NCI-H2107 (cell line): Measurements from ENCODE around the gene MYO1D.
A peak's percentile ranks its signal among the peaks of the same experiment; 100 is the strongest.

Source experiments
- DNase-seq: peaks from one replicate; lab custom pipeline; 2025; lab: John Stamatoyannopoulos, UW

Gene MYO1D

DNA sequence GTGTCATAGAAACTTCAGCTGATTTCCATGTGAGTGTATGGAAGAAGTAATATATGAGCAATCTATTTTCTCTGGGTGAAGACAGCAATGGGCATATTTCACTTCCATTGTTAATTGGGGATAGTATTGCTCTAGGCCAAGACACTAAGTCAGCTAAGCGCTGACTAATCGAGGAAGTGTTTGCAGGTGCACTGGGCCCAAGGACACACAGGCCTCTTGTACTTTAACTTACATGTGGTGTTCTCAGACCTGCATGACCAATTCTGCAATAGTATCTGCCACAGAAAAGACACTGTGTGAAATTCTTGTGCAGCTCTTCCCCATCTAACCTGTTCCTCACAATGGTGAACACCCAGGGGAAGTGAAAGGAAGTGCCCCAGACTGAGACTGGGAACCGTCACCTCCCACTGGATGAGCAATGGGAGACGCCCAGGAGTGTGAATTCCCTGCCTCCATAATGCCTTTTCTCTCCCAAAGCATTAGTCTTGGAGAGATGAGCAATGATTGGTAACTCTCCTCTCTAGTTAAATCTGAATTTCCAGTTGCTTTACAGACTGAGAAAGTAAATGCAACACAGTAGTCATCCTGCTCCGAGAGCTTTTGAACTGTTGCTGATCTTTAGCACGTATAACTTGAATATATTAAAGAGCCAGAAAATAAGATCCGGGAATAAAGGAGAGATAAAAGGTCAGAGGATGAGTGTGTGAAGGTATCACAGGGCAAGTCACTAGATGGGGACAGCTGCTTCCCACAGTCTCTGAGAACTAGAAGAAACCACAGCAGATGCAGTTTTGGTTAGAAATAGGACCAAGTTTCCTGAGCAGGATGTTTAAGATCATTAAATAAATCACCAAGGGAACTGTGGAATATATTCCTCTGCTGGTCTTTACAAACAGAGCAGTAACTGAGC lies 307.5 kb downstream of the MYO1D start:
- no peak for DNase-seq

DNA sequence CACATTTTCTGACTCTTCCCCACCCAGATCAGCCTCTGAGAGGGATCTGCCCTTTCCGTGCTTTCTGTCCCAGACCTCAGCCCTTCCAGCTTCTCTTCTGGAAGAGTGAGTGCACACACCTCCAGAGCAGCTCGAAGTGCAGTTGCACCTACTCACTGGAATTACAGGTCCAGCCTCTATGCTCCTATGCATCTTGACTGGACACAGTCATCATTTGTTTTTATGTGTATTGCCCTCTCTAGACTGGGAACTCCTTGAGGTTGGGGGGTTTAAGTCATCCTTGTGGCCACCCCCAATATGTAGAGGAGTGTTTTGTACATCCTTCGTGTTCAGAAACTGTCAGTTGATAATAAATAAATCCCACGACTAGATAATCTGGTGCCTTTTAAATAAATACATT lies 308.2 kb downstream of the MYO1D start:
- DNase-seq, result no peak

- DNase-seq, result no peak
Measured at GRCh38 chr17:32567511-32567910, 309.4 kb downstream of the MYO1D start.

DNA sequence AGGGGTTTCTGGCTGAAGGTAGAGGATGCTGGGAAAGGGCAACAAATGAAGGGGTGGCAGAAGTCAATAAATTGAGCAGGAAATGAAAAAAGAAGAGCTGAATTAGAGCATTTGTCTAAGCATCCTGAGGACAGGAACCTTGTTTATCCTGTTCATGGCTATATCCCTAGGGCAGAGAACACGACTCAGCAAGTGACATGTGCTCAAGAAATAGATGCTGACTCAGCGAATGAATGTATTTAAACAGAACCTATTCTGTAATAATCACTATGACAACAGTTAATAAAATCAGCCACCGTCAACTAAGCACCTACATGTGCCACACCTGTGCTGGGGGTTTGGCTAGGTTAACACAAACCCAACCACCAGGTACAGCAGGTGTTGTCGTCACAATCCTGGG lies 309.8 kb downstream of the MYO1D start:
- DNase-seq, result no peak

GRCh38 chr17:32566303-32566702 lies 310.6 kb downstream of the MYO1D start:
- no peak for DNase-seq

- no peak for DNase-seq
Measured at GRCh38 chr17:32565401-32565800, 311.5 kb downstream of the MYO1D start.

DNA sequence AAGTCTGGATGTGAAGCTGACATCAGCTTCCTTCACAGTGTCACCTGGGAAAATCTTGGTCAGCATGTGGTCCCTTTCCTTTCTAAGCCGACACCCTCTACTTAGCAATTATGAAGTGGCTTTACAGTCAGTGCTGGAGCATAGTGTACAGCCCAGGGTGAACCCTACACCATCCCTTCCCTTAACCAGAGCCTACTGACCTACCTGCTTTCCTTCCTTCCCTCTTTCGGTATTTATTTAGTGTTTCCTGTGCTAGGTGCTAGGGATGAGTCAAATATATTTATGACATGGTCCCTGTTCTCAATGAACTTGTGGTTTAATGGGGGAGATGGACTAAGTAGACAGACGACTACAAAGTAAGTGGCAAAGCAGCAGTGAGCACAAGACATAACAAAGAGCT lies 312.6 kb downstream of the MYO1D start:
- DNase-seq, result no peak

- DNase-seq, result no peak
Measured at GRCh38 chr17:32563583-32563982, 313.3 kb downstream of the MYO1D start.

DNA sequence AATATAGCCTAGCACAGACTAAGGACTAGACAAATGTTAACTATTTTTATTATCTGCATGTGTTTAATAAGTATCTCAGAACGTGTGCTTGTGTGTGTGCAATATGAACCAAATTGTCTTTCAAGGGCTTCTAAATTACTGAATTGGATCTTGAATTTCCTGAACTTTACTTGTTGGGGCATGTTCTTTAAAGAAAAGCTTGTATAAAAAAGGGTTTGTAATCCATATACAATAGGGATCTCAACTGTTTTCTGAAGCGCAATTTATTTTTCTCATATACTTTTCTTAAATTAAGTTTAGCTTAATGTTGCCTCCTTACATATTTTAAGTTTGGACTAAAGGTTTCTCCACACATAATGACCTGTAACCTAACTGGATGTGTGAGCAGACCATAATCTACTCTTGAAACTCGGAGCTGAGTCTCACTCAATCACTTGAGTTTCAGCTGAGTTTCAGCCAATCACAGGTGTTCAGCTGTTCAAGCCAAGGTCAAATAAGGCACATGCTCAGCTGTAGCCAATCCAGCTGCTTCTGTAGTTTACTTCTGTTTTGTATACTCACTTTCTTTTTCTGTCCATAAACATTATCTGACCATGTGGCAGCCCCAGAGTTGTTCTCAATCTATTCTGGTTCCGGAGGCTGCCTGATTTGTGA lies 317.8 kb downstream of the MYO1D start:
- no peak for DNase-seq

DNA sequence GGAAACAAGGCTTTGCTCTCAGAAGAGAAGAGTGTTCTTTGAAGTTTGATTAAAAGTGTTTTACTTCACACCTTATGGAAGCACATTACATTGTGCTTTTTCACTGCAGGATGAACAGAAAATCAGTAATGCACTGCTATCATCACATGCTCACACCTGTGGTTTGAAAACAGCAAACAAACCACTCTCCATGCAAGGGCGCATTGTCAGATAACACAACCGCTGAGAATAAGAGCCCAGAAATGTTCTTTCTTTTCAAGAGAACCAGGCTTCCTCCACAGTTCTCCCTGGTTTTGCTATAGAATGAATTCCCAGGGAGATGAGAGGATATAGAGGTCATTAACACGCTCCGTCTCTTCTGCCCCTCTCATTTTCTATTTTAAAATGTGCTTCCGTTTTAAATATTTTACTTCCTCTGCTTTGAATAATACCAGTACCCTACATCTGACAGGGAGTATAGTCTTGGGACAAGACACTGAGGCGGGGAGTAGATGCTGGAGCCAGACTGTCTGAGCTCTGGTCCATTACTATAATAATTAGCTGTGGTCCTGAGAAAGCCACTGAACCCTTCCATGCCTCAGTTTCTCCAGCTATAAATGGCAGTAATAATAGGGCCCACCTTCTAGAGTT lies 318.5 kb downstream of the MYO1D start:
- no peak for DNase-seq

GRCh38 chr17:32555611-32556310 lies 321.2 kb downstream of the MYO1D start:
- DNase-seq, result no peak

DNA sequence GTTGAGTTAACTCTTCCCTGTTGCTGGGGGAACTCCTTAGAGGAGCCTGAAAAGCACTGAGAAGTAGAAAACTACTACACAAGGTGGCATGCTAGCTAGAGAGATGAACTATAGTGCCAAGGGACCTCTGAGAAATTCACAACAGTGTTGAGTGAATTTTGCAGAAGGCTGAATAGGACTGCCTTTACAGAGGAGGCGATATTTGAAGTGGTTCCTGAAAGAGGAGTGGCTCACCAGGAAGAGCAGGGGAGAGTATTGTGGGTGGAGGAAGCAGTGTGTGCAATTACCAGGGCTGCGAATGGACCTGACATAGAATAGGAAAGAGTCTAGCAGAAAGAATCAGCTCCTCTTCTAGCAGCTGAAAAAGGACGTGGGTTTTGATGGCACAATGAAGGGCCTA lies 323.8 kb downstream of the MYO1D start:
- DNase-seq, result no peak

- no peak for DNase-seq
Measured at GRCh38 chr17:32552280-32552679, 324.6 kb downstream of the MYO1D start.

DNA sequence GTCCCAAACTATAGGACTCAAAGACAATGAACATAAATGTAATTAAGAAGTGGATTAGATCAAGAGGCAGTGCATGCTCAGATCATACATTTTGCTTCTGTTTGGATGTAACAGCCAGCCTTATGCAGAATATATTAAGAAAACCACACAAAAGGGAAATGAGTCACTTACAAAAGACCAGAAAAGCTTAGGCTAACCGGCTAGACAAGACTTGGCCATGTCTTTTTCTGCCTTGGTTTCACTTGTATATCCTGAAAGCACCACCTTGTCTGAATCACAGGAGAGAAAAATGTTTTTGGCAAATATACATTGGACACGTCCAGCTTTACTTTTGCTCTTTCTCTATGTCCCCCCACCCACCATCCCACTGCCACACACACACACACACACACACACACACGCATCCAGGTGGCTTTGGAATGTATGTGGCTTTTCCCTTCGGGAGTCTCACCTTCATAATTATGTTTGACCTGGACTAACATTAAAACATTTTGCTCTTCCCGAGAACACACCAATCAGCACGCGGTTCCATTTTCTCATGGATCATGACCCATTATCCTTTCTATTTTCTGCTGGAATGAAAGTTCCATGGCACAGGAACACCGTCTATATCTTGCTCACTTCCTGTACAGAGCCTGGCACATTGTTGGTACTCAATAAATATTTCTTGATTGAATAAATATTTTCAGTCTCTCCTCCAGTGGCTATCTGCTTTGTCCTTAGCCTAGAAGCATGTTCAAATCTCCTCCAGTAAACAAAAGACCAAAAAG lies 325.6 kb downstream of the MYO1D start:
- no peak for DNase-seq

DNA sequence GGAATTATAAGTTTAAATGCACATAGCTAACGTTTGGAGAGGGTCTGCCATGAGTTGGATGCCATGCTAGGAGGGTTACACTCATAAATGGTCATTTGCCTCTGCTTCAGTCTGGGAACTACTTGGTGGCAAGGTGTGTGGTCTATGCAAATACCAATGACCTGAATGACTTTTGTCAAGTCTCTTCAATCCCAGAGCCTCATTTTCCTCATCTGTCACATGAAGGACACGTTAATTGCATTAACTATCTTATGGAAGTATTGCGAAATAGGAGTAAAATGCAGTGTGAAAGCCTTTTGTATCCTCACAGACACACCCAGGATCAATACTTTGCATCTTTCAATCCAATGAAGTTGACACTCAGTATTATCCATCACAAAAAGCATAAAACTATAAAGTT lies 327.4 kb downstream of the MYO1D start:
- DNase-seq, result no peak

GRCh38 chr17:32546031-32546444 lies 330.9 kb downstream of the MYO1D start:
- DNase-seq, result no peak

DNA sequence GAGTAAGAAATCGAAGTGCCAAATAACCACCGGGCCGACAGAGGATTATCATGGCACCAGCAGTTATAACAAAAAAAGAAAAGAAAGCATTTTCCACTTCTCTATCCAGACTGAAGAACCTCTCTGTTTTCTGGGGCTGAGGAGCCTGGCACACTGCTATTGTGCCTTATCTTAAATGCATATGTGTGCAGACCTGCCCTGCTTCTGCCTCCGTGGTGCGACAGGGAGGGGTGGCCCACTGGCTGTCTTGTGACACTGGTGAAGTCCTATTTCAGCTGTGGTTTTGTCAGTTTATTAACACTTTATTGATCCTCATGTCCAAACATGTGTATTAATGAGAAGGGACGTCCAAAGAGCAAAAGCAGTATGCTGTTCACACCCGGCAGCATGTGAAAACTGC lies 334.7 kb downstream of the MYO1D start:
- no peak for DNase-seq

DNA sequence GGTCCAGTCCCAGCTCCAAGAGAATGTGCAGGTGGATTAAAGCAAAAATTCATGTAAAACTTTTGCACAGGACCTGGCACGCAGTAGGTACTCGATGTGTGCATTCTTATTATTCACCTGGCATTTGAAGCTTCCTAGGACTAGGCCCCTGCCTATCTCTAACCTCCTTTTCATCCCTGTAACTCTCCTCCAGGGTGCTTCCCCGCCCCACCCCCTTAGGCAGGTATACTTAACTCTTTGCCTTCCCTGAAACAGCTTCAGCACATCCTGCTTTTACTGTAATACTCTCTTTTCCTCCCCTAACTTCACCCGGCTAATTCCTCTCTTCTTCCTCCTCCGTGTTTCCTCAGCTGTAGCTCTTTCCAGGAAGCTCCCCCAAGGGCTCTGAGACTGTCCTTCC lies 335.3 kb downstream of the MYO1D start:
- DNase-seq, result no peak

DNA sequence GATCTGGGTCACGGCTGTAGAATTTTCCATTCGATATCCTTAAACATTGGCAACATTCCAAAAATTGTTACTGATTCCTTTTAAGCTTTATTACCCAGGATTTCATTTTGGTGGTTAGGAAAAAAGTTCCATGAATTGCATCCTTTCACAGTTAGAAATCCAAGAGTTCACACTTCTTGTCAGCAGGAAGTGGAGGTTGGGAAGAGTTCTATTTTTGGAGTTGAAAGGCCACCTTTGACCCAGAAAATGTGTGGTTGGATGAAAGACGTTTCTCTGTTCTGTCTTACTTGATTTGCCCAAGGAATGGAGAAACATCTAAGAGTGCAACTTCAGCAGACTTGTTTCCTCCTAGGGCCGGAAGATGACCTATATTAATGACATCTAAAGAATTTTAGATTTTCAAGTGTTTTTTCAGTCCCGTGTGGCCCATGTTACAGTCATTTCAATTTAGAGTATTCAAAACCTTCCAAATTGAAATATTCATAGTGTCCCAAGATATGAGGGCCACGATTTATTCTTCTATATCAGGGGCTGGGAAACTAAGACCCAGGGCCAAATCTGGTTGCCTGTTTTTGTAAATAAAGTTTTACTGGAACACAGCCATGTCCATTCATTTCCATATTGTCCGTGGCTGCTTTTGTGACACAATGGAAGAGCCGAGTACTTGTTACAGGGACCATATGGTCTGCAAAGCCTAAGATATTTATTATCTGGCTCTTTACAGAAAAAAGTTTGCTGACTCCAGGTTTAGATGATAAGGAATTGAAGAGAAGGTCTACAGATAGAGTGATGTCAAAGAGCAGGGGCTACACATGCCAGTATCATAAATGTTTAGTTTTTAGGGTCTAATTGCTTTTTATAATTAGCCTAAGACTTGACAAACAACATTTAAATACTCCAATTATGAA lies 339.9 kb downstream of the MYO1D start:
- no peak for DNase-seq

DNA sequence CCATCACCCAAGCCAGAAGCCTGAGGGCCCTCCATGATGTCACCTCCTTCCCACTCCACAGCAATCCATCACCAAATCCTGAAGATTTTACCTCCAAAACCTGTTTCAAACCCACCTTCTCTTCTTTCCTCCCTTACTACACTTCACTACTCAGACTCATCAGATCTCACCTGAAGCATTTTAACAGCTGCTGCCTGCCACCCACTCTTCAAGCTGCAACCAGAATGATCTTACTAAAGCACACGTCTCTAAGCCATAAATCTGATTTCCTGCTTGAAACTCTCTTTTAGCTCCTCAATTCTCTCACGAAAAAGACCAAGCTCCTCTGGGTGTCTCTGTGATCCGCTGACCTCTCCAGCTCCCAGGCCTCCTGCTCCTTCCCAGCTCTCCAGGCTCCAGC lies 343.6 kb downstream of the MYO1D start:
- DNase-seq, result no peak

DNA sequence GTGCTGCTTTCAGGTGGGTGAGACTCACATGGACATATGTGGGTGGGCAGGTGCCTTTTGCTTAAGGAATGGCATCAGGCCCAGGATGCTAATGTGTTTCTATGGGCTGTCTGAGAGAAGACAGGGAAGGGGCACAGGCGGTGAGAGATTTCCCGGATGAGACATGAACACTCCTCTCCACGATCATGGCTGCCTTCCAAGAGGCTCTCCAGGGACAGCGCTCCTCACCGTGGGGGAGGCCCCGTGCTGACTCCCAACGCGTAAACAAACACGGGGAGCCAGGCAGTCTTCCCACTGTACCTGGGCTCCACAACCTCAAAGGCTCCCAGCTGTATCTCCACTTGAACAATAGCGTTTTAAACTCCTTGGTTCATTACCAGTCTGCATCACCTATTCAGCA lies 347.3 kb downstream of the MYO1D start:
- peak; percentile 83 for DNase-seq
